ENCODE results near the gene PIP5K1B.

Gene PIP5K1B

GRCh38 chr9:68876681-68877080 is 171.6 kb downstream of the PIP5K1B start:
- no peak overlapping the region for H3K4me3 ChIP-seq (ENCODE audit: low read depth, low read length, poor library complexity, severe bottlenecking)
- H3K79me2 ChIP-seq (ENCODE audit: insufficient read depth, low read length) = no peaks in the 10 kb centered on the region
- no peaks in the 10 kb centered on the region for H3F3A ChIP-seq (ENCODE audit: insufficient read depth, low read length)
- H3K9me3 ChIP-seq (ENCODE audit: low read length) = no peaks in the 10 kb centered on the region
- no peaks in the 10 kb centered on the region for H3K4me1 ChIP-seq (ENCODE audit: insufficient read depth, low read length, severe bottlenecking)
- H4K20me1 ChIP-seq (ENCODE audit: insufficient read depth, low read length) = no peaks in the 10 kb centered on the region
- no peak overlapping the region for H3K4me2 ChIP-seq (ENCODE audit: low read length)
- no peak overlapping the region for H3K27ac ChIP-seq (ENCODE audit: low read depth, low read length, poor library complexity, severe bottlenecking)
- no peaks in the 10 kb centered on the region for H3K9me2 ChIP-seq (ENCODE audit: low read depth, low read length)
- H3K9ac ChIP-seq (ENCODE audit: low read length) = no peak overlapping the region
- no peaks in the 10 kb centered on the region for H3K27me3 ChIP-seq (ENCODE audit: insufficient read depth, low read length)
- H3K36me3 ChIP-seq (ENCODE audit: insufficient read depth, low read length) = no peaks in the 10 kb centered on the region
- TF ChIP-seq CTCF (IDR thresholded peaks at IDR 0.05; ENCODE audit: low read length) (no peak), EZH2 (IDR thresholded peaks at IDR 0.05; ENCODE audit: borderline replicate concordance, low read length) (no peak)
- H2AFZ ChIP-seq (ENCODE audit: low read length) = no peak overlapping the region

- Histone ChIP-seq H3F3A (ENCODE audit: insufficient read depth, low read length) (no peaks in the 10 kb centered on the region), H3K4me1 (ENCODE audit: insufficient read depth, low read length, severe bottlenecking) (no peaks in the 10 kb centered on the region), H4K20me1 (ENCODE audit: insufficient read depth, low read length) (no peaks in the 10 kb centered on the region), H3K9me2 (ENCODE audit: low read depth, low read length) (no peaks in the 10 kb centered on the region), H3K27ac (ENCODE audit: low read depth, low read length, poor library complexity, severe bottlenecking) (no peak overlapping the region), H3K27me3 (ENCODE audit: insufficient read depth, low read length) (no peaks in the 10 kb centered on the region), H3K36me3 (ENCODE audit: insufficient read depth, low read length) (no peaks in the 10 kb centered on the region), H3K4me3 (ENCODE audit: low read depth, low read length, poor library complexity, severe bottlenecking) (no peak overlapping the region), H3K9ac (ENCODE audit: low read length) (no peak overlapping the region), H3K9me3 (ENCODE audit: low read length) (no peaks in the 10 kb centered on the region), H3K79me2 (ENCODE audit: insufficient read depth, low read length) (no peaks in the 10 kb centered on the region), H3K4me2 (ENCODE audit: low read length) (no peak overlapping the region), H2AFZ (ENCODE audit: low read length) (no peak overlapping the region)
- TF ChIP-seq CTCF (IDR thresholded peaks at IDR 0.05; ENCODE audit: low read length) = no peak
- TF ChIP-seq EZH2 (IDR thresholded peaks at IDR 0.05; ENCODE audit: borderline replicate concordance, low read length) = no peak
These were observed 172.2 kb downstream of the PIP5K1B start for GRCh38 chr9:68877219-68877618.

- Histone ChIP-seq H3K9me3 (ENCODE audit: low read length) (no peaks in the 10 kb centered on the region), H2AFZ (ENCODE audit: low read length) (no peak overlapping the region), H4K20me1 (ENCODE audit: insufficient read depth, low read length) (no peaks in the 10 kb centered on the region), H3K79me2 (ENCODE audit: insufficient read depth, low read length) (no peaks in the 10 kb centered on the region), H3K4me3 (ENCODE audit: low read depth, low read length, poor library complexity, severe bottlenecking) (no peak overlapping the region), H3K36me3 (ENCODE audit: insufficient read depth, low read length) (no peaks in the 10 kb centered on the region), H3F3A (ENCODE audit: insufficient read depth, low read length) (no peaks in the 10 kb centered on the region), H3K27me3 (ENCODE audit: insufficient read depth, low read length) (no peaks in the 10 kb centered on the region), H3K9ac (ENCODE audit: low read length) (no peak overlapping the region), H3K9me2 (ENCODE audit: low read depth, low read length) (no peaks in the 10 kb centered on the region), H3K4me2 (ENCODE audit: low read length) (no peak overlapping the region), H3K4me1 (ENCODE audit: insufficient read depth, low read length, severe bottlenecking) (no peaks in the 10 kb centered on the region), H3K27ac (ENCODE audit: low read depth, low read length, poor library complexity, severe bottlenecking) (no peak overlapping the region)
- TF ChIP-seq CTCF (IDR thresholded peaks at IDR 0.05; ENCODE audit: low read length) = no peak
- TF ChIP-seq EZH2 (IDR thresholded peaks at IDR 0.05; ENCODE audit: borderline replicate concordance, low read length) = no peak
These were observed 173.4 kb downstream of the PIP5K1B start for GRCh38 chr9:68878450-68878849.
